ENCODE results near the gene FOXJ3.

FOXJ3 gene

DNA sequence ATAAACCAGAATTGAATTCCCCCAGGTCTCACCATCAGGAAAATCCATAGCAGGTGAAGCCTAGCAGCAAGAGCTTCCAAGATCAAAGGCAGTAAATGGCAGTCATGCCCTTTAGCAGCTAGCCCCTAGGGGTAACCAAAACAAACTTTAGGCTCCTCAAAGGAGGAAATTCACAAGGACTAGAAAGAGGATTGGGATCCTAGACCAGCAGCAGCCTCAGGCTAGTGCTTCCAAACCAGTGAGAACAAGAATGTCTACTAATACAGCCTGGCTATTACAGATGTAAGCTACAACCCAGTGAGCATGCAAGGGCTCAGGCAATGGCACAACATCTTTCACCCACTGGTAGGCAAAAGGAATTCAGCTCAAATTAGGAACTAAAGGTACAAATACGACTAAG lies 34.4 kb upstream of the FOXJ3 start:
- Histone ChIP-seq H4K20me1 (ENCODE audit: low read depth, low read length) (no peaks in the 10 kb centered on the region), H3K27me3 (ENCODE audit: low read length) (no peaks in the 10 kb centered on the region), H3K4me3 (ENCODE audit: insufficient read depth, low read length, poor library complexity, severe bottlenecking) (no peak overlapping the region), H3K36me3 (ENCODE audit: low read length) (no peaks in the 10 kb centered on the region), H3K9ac (ENCODE audit: low read length) (no peak overlapping the region), H2AFZ (ENCODE audit: low read depth, low read length, severe bottlenecking) (no peak overlapping the region), H3K27ac (ENCODE audit: low read depth, low read length) (no peak overlapping the region), H3K79me2 (ENCODE audit: insufficient read depth, low read length) (no peaks in the 10 kb centered on the region), H3K9me2 (replicated peaks; ENCODE audit: insufficient read depth, low read length) (no peaks in the 10 kb centered on the region), H3F3A (ENCODE audit: insufficient read depth) (no peaks in the 10 kb centered on the region), H3K9me3 (ENCODE audit: insufficient read depth, low read length) (no peaks in the 10 kb centered on the region), H3K4me2 (ENCODE audit: low read depth, low read length, poor library complexity, severe bottlenecking) (no peak overlapping the region)
- TF ChIP-seq, protein P1, sequence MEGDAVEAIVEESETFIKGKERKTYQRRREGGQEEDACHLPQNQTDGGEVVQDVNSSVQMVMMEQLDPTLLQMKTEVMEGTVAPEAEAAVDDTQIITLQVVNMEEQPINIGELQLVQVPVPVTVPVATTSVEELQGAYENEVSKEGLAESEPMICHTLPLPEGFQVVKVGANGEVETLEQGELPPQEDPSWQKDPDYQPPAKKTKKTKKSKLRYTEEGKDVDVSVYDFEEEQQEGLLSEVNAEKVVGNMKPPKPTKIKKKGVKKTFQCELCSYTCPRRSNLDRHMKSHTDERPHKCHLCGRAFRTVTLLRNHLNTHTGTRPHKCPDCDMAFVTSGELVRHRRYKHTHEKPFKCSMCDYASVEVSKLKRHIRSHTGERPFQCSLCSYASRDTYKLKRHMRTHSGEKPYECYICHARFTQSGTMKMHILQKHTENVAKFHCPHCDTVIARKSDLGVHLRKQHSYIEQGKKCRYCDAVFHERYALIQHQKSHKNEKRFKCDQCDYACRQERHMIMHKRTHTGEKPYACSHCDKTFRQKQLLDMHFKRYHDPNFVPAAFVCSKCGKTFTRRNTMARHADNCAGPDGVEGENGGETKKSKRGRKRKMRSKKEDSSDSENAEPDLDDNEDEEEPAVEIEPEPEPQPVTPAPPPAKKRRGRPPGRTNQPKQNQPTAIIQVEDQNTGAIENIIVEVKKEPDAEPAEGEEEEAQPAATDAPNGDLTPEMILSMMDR (IDR thresholded peaks at IDR 0.05; ENCODE audit: insufficient read depth, low read length, poor library complexity, severe bottlenecking): no peak

DNA sequence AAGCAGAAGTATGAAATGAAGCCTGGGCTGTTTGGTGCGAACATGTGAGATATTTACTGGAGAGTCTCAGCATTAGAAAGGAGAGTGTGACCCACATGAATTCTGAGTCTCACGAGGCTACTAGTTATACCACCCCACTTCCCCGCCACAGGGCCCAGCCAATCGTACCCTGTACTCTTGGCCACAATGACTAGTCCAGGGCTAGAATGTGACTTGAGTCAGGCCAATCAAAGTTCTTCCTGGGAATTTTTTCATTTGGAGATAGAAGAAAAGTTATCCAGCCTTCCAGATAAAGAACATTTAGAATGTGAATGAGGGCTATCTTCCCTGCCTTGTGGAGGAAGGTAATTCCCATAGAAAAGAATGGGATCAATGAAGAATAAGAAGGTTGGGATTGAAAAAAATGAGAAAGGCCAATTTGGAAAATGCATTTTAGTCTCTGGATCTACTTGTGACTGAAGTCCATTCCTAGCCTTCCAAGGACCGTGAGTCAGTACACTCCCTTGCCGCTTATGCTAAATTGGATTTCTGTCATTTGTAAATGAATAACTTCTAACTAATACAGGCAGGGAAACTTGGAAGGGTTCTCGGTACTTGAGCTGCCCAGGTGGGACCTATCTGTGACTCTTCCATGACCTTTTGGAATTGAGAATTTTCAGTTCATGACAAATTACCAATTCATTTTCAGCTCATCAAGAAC lies 33.2 kb upstream of the FOXJ3 start:
- Histone ChIP-seq H3K4me3 (ENCODE audit: insufficient read depth, low read length, poor library complexity, severe bottlenecking) (no peak overlapping the region), H3K79me2 (ENCODE audit: insufficient read depth, low read length) (no peaks in the 10 kb centered on the region), H3K27me3 (ENCODE audit: low read length) (no peaks in the 10 kb centered on the region), H3K9me3 (ENCODE audit: insufficient read depth, low read length) (no peaks in the 10 kb centered on the region), H3K9me2 (replicated peaks; ENCODE audit: insufficient read depth, low read length) (no peaks in the 10 kb centered on the region), H3K36me3 (ENCODE audit: low read length) (no peaks in the 10 kb centered on the region), H2AFZ (ENCODE audit: low read depth, low read length, severe bottlenecking) (no peak overlapping the region), H3K27ac (ENCODE audit: low read depth, low read length) (no peak overlapping the region), H3K9ac (ENCODE audit: low read length) (no peak overlapping the region), H3F3A (ENCODE audit: insufficient read depth) (no peaks in the 10 kb centered on the region), H4K20me1 (ENCODE audit: low read depth, low read length) (no peaks in the 10 kb centered on the region), H3K4me2 (ENCODE audit: low read depth, low read length, poor library complexity, severe bottlenecking) (no peak overlapping the region)
- TF ChIP-seq EZH2phosphoT487 (conservative IDR thresholded peaks at IDR 0.05; ENCODE audit: low read length): no peak
- TF ChIP-seq, protein P1 (IDR thresholded peaks at IDR 0.05; ENCODE audit: insufficient read depth, low read length, poor library complexity, severe bottlenecking): no peak

DNA sequence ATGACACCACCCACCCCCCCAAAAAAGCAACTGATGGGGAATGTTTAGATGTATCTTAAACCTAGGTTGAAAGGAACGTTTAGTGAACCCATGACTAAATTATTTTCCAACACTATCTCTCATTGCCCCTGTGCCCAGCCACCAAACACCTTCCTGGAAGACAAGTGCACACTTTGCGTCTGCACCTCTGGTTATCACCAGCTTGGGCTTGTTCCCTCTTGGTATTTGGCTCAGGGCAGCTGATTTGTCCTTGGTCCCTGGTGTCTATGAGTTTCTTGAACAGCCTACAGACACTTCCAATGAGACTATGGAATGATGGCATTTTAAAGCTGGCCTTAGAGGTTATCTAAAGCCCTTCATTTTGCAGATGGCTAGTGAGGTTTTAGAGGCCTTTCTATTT lies 30.1 kb upstream of the FOXJ3 start:
- Histone ChIP-seq H3K9me2 (replicated peaks; ENCODE audit: insufficient read depth, low read length) (no peaks in the 10 kb centered on the region), H2AFZ (ENCODE audit: low read depth, low read length, severe bottlenecking) (no peak overlapping the region), H4K20me1 (ENCODE audit: low read depth, low read length) (no peaks in the 10 kb centered on the region), H3K9me3 (ENCODE audit: insufficient read depth, low read length) (no peaks in the 10 kb centered on the region), H3K27ac (ENCODE audit: low read depth, low read length) (no peak overlapping the region), H3K4me3 (ENCODE audit: insufficient read depth, low read length, poor library complexity, severe bottlenecking) (no peak overlapping the region), H3F3A (ENCODE audit: insufficient read depth) (no peaks in the 10 kb centered on the region), H3K36me3 (ENCODE audit: low read length) (no peaks in the 10 kb centered on the region), H3K27me3 (ENCODE audit: low read length) (no peaks in the 10 kb centered on the region), H3K79me2 (ENCODE audit: insufficient read depth, low read length) (no peaks in the 10 kb centered on the region), H3K4me2 (ENCODE audit: low read depth, low read length, poor library complexity, severe bottlenecking) (no peak overlapping the region), H3K9ac (ENCODE audit: low read length) (no peak overlapping the region)
- TF ChIP-seq, protein P1 (IDR thresholded peaks at IDR 0.05; ENCODE audit: insufficient read depth, low read length, poor library complexity, severe bottlenecking): no peak
- TF ChIP-seq EZH2phosphoT487 (conservative IDR thresholded peaks at IDR 0.05; ENCODE audit: low read length): no peak

Data from SU-DHL-6 (cell line).